SU-DHL-6 (cell line): ENCODE data around the gene RAD51B.

ENCODE experiments used
- H2AFZ ChIP-seq: fragments of 200-600 bp; sonication (generic); 2 replicates; pipeline ENCODE4 v1.6.1; 2014; ENCODE audit warnings: low read depth, mild to moderate bottlenecking, moderate library complexity, mixed read lengths, antibody characterized with exemption, low read length; ENCODE audit not compliant: severe bottlenecking
- H3F3A ChIP-seq: fragments of 200-600 bp; shearing (Covaris generic); 2 replicates; pipeline ENCODE4 v1.6.0; 2016; ENCODE audit warnings: antibody characterized with exemption, mild to moderate bottlenecking; ENCODE audit not compliant: insufficient read depth
- H3K27ac ChIP-seq: fragments of 200-600 bp; sonication (generic); 2 replicates; pipeline ENCODE4 v1.5.1; 2016; ENCODE audit warnings: low read depth, mild to moderate bottlenecking, low read length, moderate library complexity, mixed read lengths
- H3K27me3 ChIP-seq: fragments of 200-600 bp; sonication (generic), shearing (Covaris generic); 2 replicates; pipeline ENCODE4 v1.6.0; 2014; ENCODE audit warnings: mild to moderate bottlenecking, low read length
- H3K36me3 ChIP-seq: fragments of 200-600 bp; sonication (generic); 2 replicates; pipeline ENCODE4 v1.6.1; 2014; ENCODE audit warnings: mild to moderate bottlenecking, low read length, mixed read lengths
- H3K4me2 ChIP-seq: fragments of 300-600, 200-600 bp; shearing (Covaris generic), sonication (generic); 2 replicates; pipeline ENCODE4 v1.6.0; 2014; ENCODE audit warnings: low read length, low read depth, mild to moderate bottlenecking; ENCODE audit not compliant: poor library complexity, severe bottlenecking
- H3K4me3 ChIP-seq: fragments of 200-600 bp; sonication (generic); 2 replicates; pipeline ENCODE4 v1.5.1; 2014; ENCODE audit warnings: antibody characterized with exemption, low read length, mild to moderate bottlenecking, mixed read lengths; ENCODE audit not compliant: insufficient read depth, poor library complexity, severe bottlenecking
- H3K79me2 ChIP-seq: fragments of 200-600 bp; sonication (generic); 2 replicates; pipeline ENCODE4 v1.6.1; 2014; ENCODE audit warnings: mild to moderate bottlenecking, low read length, moderate library complexity; ENCODE audit not compliant: insufficient read depth
- H3K9ac ChIP-seq: fragments of 200-600 bp; sonication (generic); 2 replicates; pipeline ENCODE4 v1.7.0; 2014; ENCODE audit warnings: mild to moderate bottlenecking, low read length
- H3K9me2 ChIP-seq: fragments of 200-600 bp; sonication (generic); replicated peaks from 2 replicates; pipeline ENCODE4 v1.6.1; 2014; ENCODE audit warnings: low read length; ENCODE audit not compliant: insufficient read depth
- H3K9me3 ChIP-seq: fragments of 200-600 bp; sonication (generic); 2 replicates; pipeline ENCODE4 v1.6.1; 2014; ENCODE audit warnings: low read length, mixed read lengths; ENCODE audit not compliant: insufficient read depth
- H4K20me1 ChIP-seq: fragments of 200-600 bp; sonication (generic); 2 replicates; pipeline ENCODE4 v1.6.1; 2014; ENCODE audit warnings: low read depth, mild to moderate bottlenecking, antibody characterized with exemption, low read length, moderate library complexity, mixed read lengths
- CTCF ChIP-seq: fragments of 200-600 bp; sonication (generic); IDR thresholded peaks from one replicate; pipeline ENCODE4 v1.5.1; 2017; ENCODE audit warnings: antibody characterized with exemption, mild to moderate bottlenecking, low read length, moderate library complexity; ENCODE audit not compliant: insufficient read depth, poor library complexity, severe bottlenecking
- EZH2phosphoT487 ChIP-seq: fragments of 200-600 bp; sonication (generic), shearing (Covaris generic); conservative IDR thresholded peaks from 2 replicates; pipeline ENCODE4 v1.6.1; 2018; ENCODE audit warnings: mild to moderate bottlenecking, antibody characterized with exemption, low read length, moderate library complexity, mixed read lengths

Gene RAD51B

GRCh38 chr14:68404652-68405183 is 585.1 kb downstream of the RAD51B start:
- Histone ChIP-seq H2AFZ (no peak overlapping the region), H3K27me3 (no peaks in the 10 kb centered on the region), H3K36me3 (no peaks in the 10 kb centered on the region), H3K4me2 (peak overlapping the region; percentile 48), H3F3A (peaks cover 30% of the 10 kb centered on the region), H3K79me2 (no peaks in the 10 kb centered on the region), H3K9me3 (no peaks in the 10 kb centered on the region), H3K4me3 (no peak overlapping the region), H4K20me1 (no peaks in the 10 kb centered on the region), H3K27ac (peak overlapping the region; percentile 79), H3K9me2 (no peaks in the 10 kb centered on the region), H3K9ac (peak overlapping the region; percentile 43)
- no peak for TF ChIP-seq CTCF
- no peak for TF ChIP-seq EZH2phosphoT487

GRCh38 chr14:68405961-68406360 is 586.4 kb downstream of the RAD51B start:
- Histone ChIP-seq H4K20me1 (no peaks in the 10 kb centered on the region), H3K36me3 (no peaks in the 10 kb centered on the region), H3K9me3 (no peaks in the 10 kb centered on the region), H2AFZ (no peak overlapping the region), H3K4me3 (no peak overlapping the region), H3K9me2 (no peaks in the 10 kb centered on the region), H3K79me2 (no peaks in the 10 kb centered on the region), H3K4me2 (no peak overlapping the region), H3F3A (peaks cover 30% of the 10 kb centered on the region), H3K27me3 (no peaks in the 10 kb centered on the region), H3K9ac (no peak overlapping the region), H3K27ac (peak overlapping the region; percentile 79; the same call in 1 of the 2 replicates)
- TF ChIP-seq CTCF (no peak), EZH2phosphoT487 (no peak)

- H4K20me1 ChIP-seq: no peaks in the 10 kb centered on the region
- no peak overlapping the region for H3K4me3 ChIP-seq
- no peak overlapping the region for H3K4me2 ChIP-seq
- no peaks in the 10 kb centered on the region for H3K9me3 ChIP-seq
- H3K36me3 ChIP-seq: no peaks in the 10 kb centered on the region
- no peaks in the 10 kb centered on the region for H3K27me3 ChIP-seq
- no peaks in the 10 kb centered on the region for H3K79me2 ChIP-seq
- H3F3A ChIP-seq: peaks cover 30% of the 10 kb centered on the region
- 0 out of 2 replicates have a peak overlapping the region, but pooled peaks have one; percentile 8 for H3K9ac ChIP-seq
- TF ChIP-seq CTCF (no peak), EZH2phosphoT487 (no peak)
- H3K9me2 ChIP-seq: no peaks in the 10 kb centered on the region
- peak overlapping the region; percentile 31; the same call in 1 of the 2 replicates for H3K27ac ChIP-seq
- no peak overlapping the region for H2AFZ ChIP-seq
Measured at GRCh38 chr14:68407285-68407684, 587.7 kb downstream of the RAD51B start.
